H1 (cell line): ENCODE results near the gene ENTREP3. TPM values are rescaled to one million over a fixed set of nuclear protein-coding genes. Genes with fewer than 3 reads are reported as not detected.

Source experiments
- CTCF ChIA-PET: fragments of 300-600 bp; sonication (Branson Sonifier 250); formaldehyde crosslinking; loops from one replicate; lab custom pipeline; 2021; ENCODE audit not compliant: partially characterized antibody; lab: Charles Lee
- POLR2A ChIA-PET: fragments of 300-600 bp; sonication (Branson Sonifier 250); formaldehyde crosslinking; loops from one replicate; lab custom pipeline; 2021; ENCODE audit warnings: inconsistent platforms; ENCODE audit not compliant: partially characterized antibody; lab: Charles Lee
- DNase-seq, 2 experiments: peaks; one replicate each; pipeline versions ENCODE4 v3.0.0 to v3.0.0-alpha.2; 2010 to 2022; ENCODE audit warnings: low spot score in 2 of 2, low read depth in 1 of 2, mixed read lengths in 1 of 2
- FAIRE-seq: peaks from 2 replicates; lab custom pipeline; 2011; peaks lifted over from hg19 to GRCh38; lab: Jason Lieb, UNC
- H2AFZ ChIP-seq: 2 replicates; pipeline ENCODE4 v1.8.1; 2012; ENCODE audit warnings: low read length, inconsistent platforms
- H2AK5ac ChIP-seq: 2 replicates; pipeline ENCODE4 v1.6.1; 2013; ENCODE audit warnings: low read depth, low read length
- H2BK120ac ChIP-seq: replicated peaks from 2 replicates; pipeline ENCODE3; 2013; ENCODE audit warnings: low read depth, low read length, inconsistent platforms
- H2BK12ac ChIP-seq: 2 replicates; pipeline ENCODE4 v1.6.1; 2013; ENCODE audit warnings: low read depth, low read length
- H2BK15ac ChIP-seq: 2 replicates; pipeline ENCODE4 v1.6.1; 2013; ENCODE audit warnings: low read length
- H2BK20ac ChIP-seq: 2 replicates; pipeline ENCODE4 v1.6.1; 2013; ENCODE audit warnings: low read length
- H2BK5ac ChIP-seq: 2 replicates; pipeline ENCODE4 v1.6.1; 2013; ENCODE audit warnings: low read depth, low read length
- H3K14ac ChIP-seq: 2 replicates; pipeline ENCODE4 v1.6.1; 2013; ENCODE audit warnings: inconsistent platforms; ENCODE audit not compliant: insufficient read length
- H3K18ac ChIP-seq: 2 replicates; pipeline ENCODE4 v1.6.1; 2013; ENCODE audit warnings: low read length; ENCODE audit errors: extremely low read depth
- H3K23ac ChIP-seq: 2 replicates; pipeline ENCODE4 v1.6.1; 2013; ENCODE audit warnings: inconsistent platforms; ENCODE audit not compliant: insufficient read length
- H3K23me2 ChIP-seq: 2 replicates; pipeline ENCODE4 v1.6.1; 2013; ENCODE audit warnings: low read depth, low read length
- H3K27ac ChIP-seq: 2 replicates; pipeline ENCODE4 v1.6.1; 2011; ENCODE audit warnings: low read depth, low read length, inconsistent platforms
- H3K27me3 ChIP-seq, 4 experiments: replicated peaks in 1 of 4; 1 replicate in 1 of 4; 2 replicates in 3 of 4; pipeline versions ENCODE4 v1.6.1 to v1.8.1; 2011 to 2013; ENCODE audit warnings: low read length in 3 of 4, mild to moderate bottlenecking in 3 of 4, inconsistent platforms in 2 of 4, mixed read lengths in 2 of 4, moderate library complexity in 1 of 4; ENCODE audit not compliant: control insufficient read depth in 3 of 4, insufficient read depth in 3 of 4; ENCODE audit errors: extremely low read depth in 1 of 4
- H3K36me3 ChIP-seq, 4 experiments: 2 replicates each; pipeline versions ENCODE4 v1.6.1 to v1.8.1; 2011 to 2013; ENCODE audit warnings: mild to moderate bottlenecking in 4 of 4, low read length in 3 of 4, moderate library complexity in 2 of 4, control low read depth in 1 of 4, inconsistent platforms in 1 of 4; ENCODE audit not compliant: insufficient read depth in 4 of 4, control insufficient read depth in 2 of 4
- H3K4ac ChIP-seq: replicated peaks from 2 replicates; pipeline ENCODE3; 2013; ENCODE audit warnings: low read length, low read depth, mixed read lengths, inconsistent platforms; ENCODE audit not compliant: insufficient read length
- H3K4me1 ChIP-seq, 4 experiments: replicated peaks in 1 of 4; 1 replicate in 1 of 4; 2 replicates in 3 of 4; pipeline versions ENCODE4 v1.6.1 to v1.8.1; 2011 to 2013; ENCODE audit warnings: low read length in 3 of 4, inconsistent platforms in 2 of 4, mixed read lengths in 1 of 4; ENCODE audit not compliant: insufficient read depth in 4 of 4, control insufficient read depth in 3 of 4
- H3K4me2 ChIP-seq, 2 experiments: 2 replicates each; pipeline versions ENCODE4 v1.6.1 to v1.8.1; 2011 to 2013; ENCODE audit warnings: low read depth in 2 of 2, low read length in 2 of 2, control low read depth in 1 of 2, inconsistent platforms in 1 of 2, mild to moderate bottlenecking in 1 of 2; ENCODE audit not compliant: insufficient read depth in 1 of 2
- H3K4me3 ChIP-seq, 4 experiments: fragments of 200-600, 300-600 bp in 1 of 4; sonication (generic), shearing (Covaris generic), sonication (Bioruptor Twin) in 1 of 4; 2 replicates each; pipeline versions ENCODE4 v1.5.1 to v1.8.1; 2011 to 2016; ENCODE audit warnings: low read length in 4 of 4, low read depth in 3 of 4, control low read depth in 2 of 4, inconsistent platforms in 2 of 4, mild to moderate bottlenecking in 2 of 4, mixed read lengths in 1 of 4, moderate library complexity in 1 of 4; ENCODE audit not compliant: insufficient read depth in 2 of 4; ENCODE audit errors: extremely low read depth in 1 of 4
- H3K56ac ChIP-seq: replicated peaks from 2 replicates; pipeline ENCODE3; 2013; ENCODE audit warnings: low read depth, mild to moderate bottlenecking, mixed read lengths, low read length, inconsistent platforms; ENCODE audit not compliant: insufficient read length
- H3K79me1 ChIP-seq: 2 replicates; pipeline ENCODE4 v1.6.1; 2013; ENCODE audit warnings: low read depth, low read length, control low read depth
- H3K79me2 ChIP-seq, 2 experiments: 2 replicates each; pipeline versions ENCODE4 v1.6.1 to v1.8.1; 2012 to 2013; ENCODE audit warnings: low read length in 2 of 2, mild to moderate bottlenecking in 2 of 2, inconsistent platforms in 1 of 2; ENCODE audit not compliant: insufficient read depth in 2 of 2, control insufficient read depth in 1 of 2
- H3K9ac ChIP-seq, 4 experiments: replicated peaks in 1 of 4; 1 replicate in 1 of 4; 2 replicates in 3 of 4; pipeline versions ENCODE4 v1.6.1 to v1.8.1; 2011 to 2013; ENCODE audit warnings: low read depth in 3 of 4, low read length in 3 of 4, control low read depth in 2 of 4, mild to moderate bottlenecking in 2 of 4, moderate library complexity in 2 of 4, inconsistent platforms in 1 of 4; ENCODE audit errors: extremely low read depth in 1 of 4
- H3K9me3 ChIP-seq, 2 experiments: 2 replicates each; pipeline versions ENCODE4 v1.6.1 to v1.8.1; 2012 to 2013; ENCODE audit warnings: mild to moderate bottlenecking in 2 of 2, moderate library complexity in 2 of 2, control low read depth in 1 of 2, inconsistent platforms in 1 of 2, low read depth in 1 of 2, low read length in 1 of 2, mixed read lengths in 1 of 2; ENCODE audit not compliant: insufficient read depth in 2 of 2
- H4K20me1 ChIP-seq, 2 experiments: replicated peaks in 1 of 2; 2 replicates each; pipeline versions ENCODE3 to v1.8.1; 2011 to 2013; ENCODE audit warnings: inconsistent platforms in 2 of 2, low read length in 2 of 2, mild to moderate bottlenecking in 1 of 2; ENCODE audit not compliant: insufficient read depth in 2 of 2, control insufficient read depth in 1 of 2
- H4K5ac ChIP-seq: 2 replicates; pipeline ENCODE4 v1.6.1; 2013; ENCODE audit warnings: low read length, low read depth, mixed read lengths, inconsistent platforms; ENCODE audit not compliant: insufficient read length
- H4K8ac ChIP-seq: 2 replicates; pipeline ENCODE4 v1.8.0; 2013; ENCODE audit warnings: mild to moderate bottlenecking, moderate library complexity, low read length, inconsistent platforms; ENCODE audit not compliant: insufficient read depth; ENCODE audit errors: extremely low read depth
- H4K91ac ChIP-seq: replicated peaks from 2 replicates; pipeline ENCODE3; 2013; ENCODE audit warnings: low read length, mixed read lengths, inconsistent platforms; ENCODE audit not compliant: insufficient read length
- ASH2L ChIP-seq: fragments of 200-600, 300-600 bp; sonication (generic); IDR thresholded peaks from one replicate; pipeline ENCODE4 v1.7.1; 2017; ENCODE audit warnings: low read length
- BCL11A ChIP-seq, 2 experiments: IDR thresholded peaks; one replicate each; pipeline ENCODE4 v1.6.1; 2011; ENCODE audit warnings: low read depth in 2 of 2, low read length in 2 of 2, mild to moderate bottlenecking in 2 of 2
- EZH2 ChIP-seq: fragments of 200-600 bp; sonication (generic); IDR thresholded peaks from 2 replicates; pipeline ENCODE4 v1.7.1; 2012; ENCODE audit warnings: low read depth, mild to moderate bottlenecking, moderate library complexity, low read length, inconsistent platforms; ENCODE audit not compliant: severe bottlenecking
- HDAC2 ChIP-seq, 2 experiments: fragments of 300-600 bp in 1 of 2; sonication (generic) in 1 of 2; IDR thresholded peaks; 2 replicates each; pipeline ENCODE4 v1.6.1; 2011 to 2012; ENCODE audit warnings: low read depth in 2 of 2, low read length in 2 of 2, mild to moderate bottlenecking in 2 of 2, moderate library complexity in 2 of 2, borderline replicate concordance in 1 of 2, inconsistent platforms in 1 of 2
- MAX ChIP-seq: IDR thresholded peaks from 2 replicates; pipeline ENCODE4 v1.6.1; 2012; ENCODE audit warnings: inconsistent platforms
- SAP30 ChIP-seq: fragments of 300-600 bp; sonication (generic); IDR thresholded peaks from 2 replicates; pipeline ENCODE4 v1.7.1; 2012; ENCODE audit warnings: low read length, moderate library complexity, mild to moderate bottlenecking, inconsistent platforms; ENCODE audit not compliant: insufficient read depth, insufficient replicate concordance
- SIX5 ChIP-seq: IDR thresholded peaks from 2 replicates; pipeline ENCODE4 v1.6.1; 2011; ENCODE audit warnings: mild to moderate bottlenecking, low read depth, low read length
- YY1 ChIP-seq: IDR thresholded peaks from 2 replicates; pipeline ENCODE4 v1.6.1; 2011; ENCODE audit warnings: low read depth, mild to moderate bottlenecking, low read length
- WGBS, 2 experiments: shearing (Covaris generic) in 1 of 2; methylation state at CpG; one replicate each; pipeline versions ENCODE4 v1.1.6 to v1.1.7; 2013 to 2015; ENCODE audit warnings: low lambda C conversion rate in 2 of 2, mixed read lengths in 2 of 2, inconsistent platforms in 1 of 2, low coverage in 1 of 2, missing lambda C conversion rate in 1 of 2; ENCODE audit not compliant: insufficient replicate concordance in 2 of 2, insufficient coverage in 1 of 2, insufficient read length in 1 of 2; ENCODE audit errors: extremely low coverage in 1 of 2, missing lambda C conversion rate in 1 of 2; 5-methylcytosine and 5-hydroxymethylcytosine counted together
- polyA plus RNA-seq, 7 experiments: library from polyadenylated mRNA; depleted of rRNA in 3 of 7; stranded (reverse) in 5 of 7; unstranded in 2 of 7; fragments of >200 nt in 5 of 7; fragments of 200-250 nt in 2 of 7; gene quantifications; 1 replicate in 5 of 7; 2 replicates in 1 of 7; 4 replicates in 1 of 7; pipeline versions ENCODE4 v1.2.1 to v1.2.3, GENCODE V29; 2011 to 2013; ENCODE audit warnings: missing spikeins in 2 of 7, mixed read lengths in 2 of 7
- total RNA-seq: library from RNA; stranded (reverse); fragmentation: NEBNext Ultra II Directional; extraction: Animal tissue kit (Norgen Biotek cat#: 25700); gene quantifications from 2 replicates; pipeline ENCODE4 v1.2.1, GENCODE V29; 2021

ENTREP3 gene
- total and polyA plus RNA-seq, 2 of the 8 experiments (the other 6 are each of a cell fraction or from before 2014, with no cell fraction given): 22.8 to 52.2 TPM

GRCh38 chr1:155251566-155251965, 3.7 kb downstream of the ENTREP3 start:
- FAIRE-seq (no peak), DNase-seq (no peak)
- H3K4me1 ChIP-seq: peaks cover 0 to 26% (median 16%) of the 10 kb centered on the region in 4 experiments; a peak in 6 of 7 replicates
- H3K9me3 ChIP-seq: no peaks in the 10 kb centered on the region
- H2AK5ac ChIP-seq: no peak overlapping the region
- no peak overlapping the region for H2BK20ac ChIP-seq
- H4K20me1 ChIP-seq: peaks cover 0 to 9% of the 10 kb centered on the region in 2 experiments
- no peak overlapping the region for H3K4ac ChIP-seq
- H2BK120ac ChIP-seq: no peak overlapping the region
- H3K27me3 ChIP-seq: 0 out of 7 replicates have a peak, but pooled peaks cover 0 to under 1% (median under 1%) of the 10 kb centered on the region in 4 experiments
- H3K36me3 ChIP-seq: peaks cover 0 to 9% (median 2%) of the 10 kb centered on the region in 4 experiments; a peak in 2 of 8 replicates
- H2AFZ ChIP-seq: no peak overlapping the region
- no peaks in the 10 kb centered on the region for H3K79me1 ChIP-seq
- no peak overlapping the region for H3K56ac ChIP-seq
- 0 out of 2 replicates have a peak overlapping the region, but pooled peaks have one; percentile 20 for H2BK12ac ChIP-seq
- no peak overlapping the region for H3K18ac ChIP-seq
- 0 out of 4 replicates have a peak, but pooled peaks cover 0 to 3% of the 10 kb centered on the region in 2 experiments for H3K79me2 ChIP-seq
- ChIA-PET CTCF (interaction anchor here (0.6 to 15.2 kb wide), 48 partner anchors 9 to 1639 kb away, joined by 3 to 227 read pairs (median 7); partner anchors contain the start of genes ASH1L, CLK2, FDPS and HCN3), POLR2A (interaction anchor here (0.6 to 7.1 kb wide), 14 partner anchors 9 to 334 kb away, joined by 3 to 48 read pairs (median 6); partner anchors contain the start of genes CLK2, HCN3, RUSC1 and SCAMP3)
- no peak overlapping the region for H4K8ac ChIP-seq
- no peak overlapping the region for H2BK15ac ChIP-seq
- H3K4me3 ChIP-seq: no peak overlapping the region
- H3K4me2 ChIP-seq: no peak overlapping the region
- no peak overlapping the region for H3K14ac ChIP-seq
- H3K9ac ChIP-seq: no peak overlapping the region
- TF ChIP-seq YY1: no peak
- no peak for TF ChIP-seq EZH2
- TF ChIP-seq ASH2L: no peak
- TF ChIP-seq BCL11A (IDR thresholded peaks at IDR 0.05; ENCODE audit: low read depth in 2 of 2, low read length in 2 of 2): no peak
- TF ChIP-seq SIX5: no peak
- TF ChIP-seq MAX: no peak
- TF ChIP-seq SAP30: no peak
- no peak for TF ChIP-seq HDAC2 (IDR thresholded peaks at IDR 0.05; ENCODE audit: borderline replicate concordance in 1 of 2, low read depth in 2 of 2, low read length in 2 of 2)
- H4K91ac ChIP-seq: no peak overlapping the region
- 99% methylated on average over 7 of the region's 7 CpGs; no CpG with 5 or more reads in 1 of the 2 experiments for WGBS, 2 experiments
- peaks cover 12% of the 10 kb centered on the region; the same call in 1 of the 2 replicates for H3K23me2 ChIP-seq
- no peak overlapping the region for H4K5ac ChIP-seq
- no peak overlapping the region for H2BK5ac ChIP-seq
- no peak overlapping the region for H3K27ac ChIP-seq
- H3K23ac ChIP-seq: no peak overlapping the region
